ENCODE results near the gene MST1R. TPM values are rescaled to one million over a fixed set of nuclear protein-coding genes. Genes with fewer than 3 reads are reported as not detected.

Gene MST1R
- total and polyA plus RNA-seq, 7 donors = 0.38 to 1.7 (median 0.61) TPM

DNA sequence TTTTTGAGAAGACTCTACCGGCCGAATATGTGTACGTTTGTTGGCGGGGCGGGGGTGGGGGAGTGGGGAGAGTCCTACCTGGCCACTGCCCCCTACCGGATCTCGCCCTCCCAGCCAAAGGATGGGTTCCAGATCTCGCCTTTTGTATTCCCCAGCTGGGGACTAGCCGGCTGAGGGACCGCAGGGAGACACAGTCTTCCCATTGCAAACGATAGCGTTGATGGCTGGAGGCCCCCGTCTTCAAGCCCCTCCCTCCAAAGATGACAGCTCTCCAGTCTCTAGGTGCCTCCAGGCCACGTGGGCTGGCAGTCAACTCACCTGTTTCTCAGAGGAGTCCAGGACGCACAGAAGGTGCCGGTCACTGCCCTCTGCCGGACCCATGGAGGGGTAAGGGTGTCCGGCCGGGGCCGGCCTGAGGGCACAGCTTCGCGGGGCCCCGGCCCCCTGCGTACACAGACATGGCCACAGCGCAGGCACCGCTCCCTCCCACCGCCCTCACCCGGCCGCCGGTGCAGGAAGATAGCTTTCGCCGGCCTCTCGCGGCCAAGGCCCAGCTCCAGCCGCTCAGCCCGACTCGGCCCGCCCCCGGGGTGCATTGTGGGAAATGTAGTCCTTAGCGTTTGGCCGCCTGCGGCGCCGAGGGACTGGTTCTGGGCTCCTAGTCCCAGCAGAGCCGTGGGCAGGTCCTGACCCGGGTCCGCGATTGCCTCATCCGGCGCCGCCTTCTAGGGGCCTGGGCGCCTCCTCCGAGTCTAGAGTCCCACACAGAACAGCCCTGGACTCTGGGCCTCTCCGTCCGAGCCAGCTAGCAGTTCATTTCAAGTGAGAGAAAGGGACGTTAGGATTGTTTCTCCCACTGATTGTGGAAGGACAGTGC, 25.9 kb upstream of the MST1R start, which contains the start of gene MON1A:
TSS of gene MON1A (minus strand) at position 521 of the 877 bp plus-strand sequence. CDS start 16,465 bp downstream, outside the sequence.
- Histone ChIP-seq H3K27ac (peak within 1 kb of the TSS; percentile 93), H3K36me3 (ENCODE audit: insufficient read depth in 1 of 2, low read depth in 1 of 2) (no peaks in the 10 kb centered on the region), H3K4me1 (peaks cover 29% of the 10 kb centered on the region), H3K9me3 (no peaks in the 10 kb centered on the region), H3K4me3 (peak within 1 kb of the TSS; percentile 84), H3K27me3 (ENCODE audit: insufficient read depth in 3 of 3, low read length in 2 of 3) (no peaks in the 10 kb centered on the region)
- ATAC-seq = peak; percentile 97 to 99 (median 98)
- intact Hi-C loops (cut with DNase I) = no loop called here
- TF ChIP-seq, protein P1, sequence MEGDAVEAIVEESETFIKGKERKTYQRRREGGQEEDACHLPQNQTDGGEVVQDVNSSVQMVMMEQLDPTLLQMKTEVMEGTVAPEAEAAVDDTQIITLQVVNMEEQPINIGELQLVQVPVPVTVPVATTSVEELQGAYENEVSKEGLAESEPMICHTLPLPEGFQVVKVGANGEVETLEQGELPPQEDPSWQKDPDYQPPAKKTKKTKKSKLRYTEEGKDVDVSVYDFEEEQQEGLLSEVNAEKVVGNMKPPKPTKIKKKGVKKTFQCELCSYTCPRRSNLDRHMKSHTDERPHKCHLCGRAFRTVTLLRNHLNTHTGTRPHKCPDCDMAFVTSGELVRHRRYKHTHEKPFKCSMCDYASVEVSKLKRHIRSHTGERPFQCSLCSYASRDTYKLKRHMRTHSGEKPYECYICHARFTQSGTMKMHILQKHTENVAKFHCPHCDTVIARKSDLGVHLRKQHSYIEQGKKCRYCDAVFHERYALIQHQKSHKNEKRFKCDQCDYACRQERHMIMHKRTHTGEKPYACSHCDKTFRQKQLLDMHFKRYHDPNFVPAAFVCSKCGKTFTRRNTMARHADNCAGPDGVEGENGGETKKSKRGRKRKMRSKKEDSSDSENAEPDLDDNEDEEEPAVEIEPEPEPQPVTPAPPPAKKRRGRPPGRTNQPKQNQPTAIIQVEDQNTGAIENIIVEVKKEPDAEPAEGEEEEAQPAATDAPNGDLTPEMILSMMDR (IDR thresholded peaks at IDR 0.05) = peak; percentile 24
- peak; percentile 98 for DNase-seq
- WGBS, 3 donors = 1% methylated on average over 47 to 56 of the region's 56 CpGs

DNA sequence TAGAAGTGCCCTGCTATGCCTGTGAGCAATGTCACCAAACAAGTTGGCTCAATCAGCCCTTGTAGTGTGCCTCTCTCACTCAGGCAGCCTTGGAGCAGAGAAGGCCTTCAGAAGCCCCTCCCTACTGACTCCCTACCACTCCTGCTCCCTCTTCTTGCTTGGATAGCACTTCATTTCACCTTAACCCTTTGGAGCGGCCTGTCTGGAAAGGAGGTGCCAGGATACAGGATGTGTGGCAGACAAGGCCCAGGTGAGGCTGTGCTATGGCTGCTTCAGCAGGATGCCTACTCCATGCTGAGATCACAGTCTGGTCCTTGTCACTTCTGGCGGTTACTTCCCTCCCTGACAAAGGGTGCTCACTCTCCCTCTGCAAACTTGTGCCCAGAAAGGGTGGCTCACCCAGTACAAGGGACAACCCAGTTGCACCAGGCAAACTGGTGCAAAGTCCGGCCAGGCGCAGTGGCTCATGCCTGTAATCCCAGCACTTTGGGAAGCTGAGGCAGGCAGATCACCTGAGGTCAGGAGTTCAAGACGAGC, 24.9 kb upstream of the MST1R start:
- H3K4me1 ChIP-seq = peaks cover 32% of the 10 kb centered on the region
- H3K4me3 ChIP-seq = peak overlapping the region; percentile 84
- TF ChIP-seq, protein P1 (IDR thresholded peaks at IDR 0.05) = no peak
- ATAC-seq = no peak
- H3K36me3 ChIP-seq (ENCODE audit: insufficient read depth in 1 of 2, low read depth in 1 of 2) = no peaks in the 10 kb centered on the region
- WGBS, 3 donors = 85 to 92% (median 86%) methylated on average over 5 of the region's 5 CpGs
- H3K27ac ChIP-seq = peak overlapping the region; percentile 93
- DNase-seq = no peak
- intact Hi-C loops (cut with DNase I) = no loop called here
- H3K27me3 ChIP-seq (ENCODE audit: insufficient read depth in 3 of 3, low read length in 2 of 3) = no peaks in the 10 kb centered on the region
- no peaks in the 10 kb centered on the region for H3K9me3 ChIP-seq

DNA sequence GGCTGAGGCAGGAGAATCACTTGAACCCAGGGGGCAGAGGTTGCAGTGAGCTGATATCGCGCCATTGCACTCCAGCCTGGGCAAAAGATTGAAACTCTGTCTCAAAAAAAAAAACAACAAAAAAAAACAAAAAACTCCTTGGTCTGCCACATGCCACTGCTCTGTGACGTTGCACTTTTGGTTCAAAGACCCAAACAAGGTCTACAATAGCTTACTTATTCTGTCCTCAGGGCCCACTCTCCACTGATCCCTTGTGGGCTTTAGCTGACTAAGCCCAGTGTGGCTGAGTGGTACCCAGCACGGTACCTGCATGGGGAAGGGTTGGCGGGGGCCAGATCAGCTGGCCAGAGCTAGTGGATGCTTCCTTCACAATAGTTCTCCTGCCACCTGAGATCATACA, 24.1 kb upstream of the MST1R start:
- peaks cover 32% of the 10 kb centered on the region for H3K4me1 ChIP-seq
- H3K4me3 ChIP-seq = no peak overlapping the region
- no peaks in the 10 kb centered on the region for H3K27me3 ChIP-seq (ENCODE audit: insufficient read depth in 3 of 3, low read length in 2 of 3)
- ATAC-seq (no peak), DNase-seq (no peak)
- H3K36me3 ChIP-seq (ENCODE audit: insufficient read depth in 1 of 2, low read depth in 1 of 2) = no peaks in the 10 kb centered on the region
- TF ChIP-seq, protein P1 (IDR thresholded peaks at IDR 0.05) = no peak
- no peaks in the 10 kb centered on the region for H3K9me3 ChIP-seq
- 90 to 94% (median 92%) methylated on average over 5 of the region's 5 CpGs for WGBS, 3 donors
- intact Hi-C loops (cut with DNase I) = no loop called here
- H3K27ac ChIP-seq = no peak overlapping the region

DNA sequence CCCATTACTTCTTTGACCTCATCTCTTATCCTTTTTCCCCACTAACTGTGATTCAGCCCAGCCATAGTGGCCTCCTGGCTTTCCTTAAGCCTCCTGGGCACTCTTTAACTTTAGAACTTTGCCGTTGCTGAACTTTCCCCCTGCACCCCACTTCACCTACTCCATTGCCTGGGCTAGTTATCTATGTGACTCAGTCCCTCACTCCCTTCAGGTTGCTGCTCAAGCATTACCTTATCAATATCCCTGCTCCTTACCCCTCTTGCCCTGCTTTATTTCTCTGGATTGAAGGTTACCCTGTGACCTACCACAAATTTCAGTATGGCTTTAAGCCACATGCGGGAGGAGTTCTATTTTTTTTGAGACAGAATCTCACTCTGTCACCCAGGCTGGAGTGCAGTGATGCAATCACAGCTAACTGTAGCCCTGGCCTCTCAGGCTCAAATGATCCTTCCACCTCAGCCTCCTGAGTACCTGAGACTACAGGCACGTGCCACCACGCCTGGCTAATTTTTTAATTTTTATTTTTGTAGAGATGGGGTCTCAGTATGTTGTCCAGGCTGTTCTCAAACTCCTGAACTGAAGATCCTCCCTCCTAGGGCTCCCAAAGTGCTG, 22.6 kb upstream of the MST1R start:
- H3K9me3 ChIP-seq = no peaks in the 10 kb centered on the region
- intact Hi-C loops (cut with DNase I) = no loop called here
- H3K4me1 ChIP-seq = peaks cover 32% of the 10 kb centered on the region
- H3K36me3 ChIP-seq (ENCODE audit: insufficient read depth in 1 of 2, low read depth in 1 of 2) = peaks cover 0 to 2% of the 10 kb centered on the region in 2 donors
- no peak overlapping the region for H3K27ac ChIP-seq
- 84 to 92% (median 86%) methylated on average over 4 of the region's 4 CpGs for WGBS, 3 donors
- ATAC-seq = no peak
- no peak overlapping the region for H3K4me3 ChIP-seq
- DNase-seq = no peak
- H3K27me3 ChIP-seq (ENCODE audit: insufficient read depth in 3 of 3, low read length in 2 of 3) = no peaks in the 10 kb centered on the region
- TF ChIP-seq, protein P1 (IDR thresholded peaks at IDR 0.05) = no peak
